ENCODE results near the gene NDST1. TPM values are rescaled to one million over a fixed set of nuclear protein-coding genes. Genes with fewer than 3 reads are reported as not detected.

Gene NDST1
- total RNA-seq, 1 experiment from 2014 or later = 42.6 TPM

DNA sequence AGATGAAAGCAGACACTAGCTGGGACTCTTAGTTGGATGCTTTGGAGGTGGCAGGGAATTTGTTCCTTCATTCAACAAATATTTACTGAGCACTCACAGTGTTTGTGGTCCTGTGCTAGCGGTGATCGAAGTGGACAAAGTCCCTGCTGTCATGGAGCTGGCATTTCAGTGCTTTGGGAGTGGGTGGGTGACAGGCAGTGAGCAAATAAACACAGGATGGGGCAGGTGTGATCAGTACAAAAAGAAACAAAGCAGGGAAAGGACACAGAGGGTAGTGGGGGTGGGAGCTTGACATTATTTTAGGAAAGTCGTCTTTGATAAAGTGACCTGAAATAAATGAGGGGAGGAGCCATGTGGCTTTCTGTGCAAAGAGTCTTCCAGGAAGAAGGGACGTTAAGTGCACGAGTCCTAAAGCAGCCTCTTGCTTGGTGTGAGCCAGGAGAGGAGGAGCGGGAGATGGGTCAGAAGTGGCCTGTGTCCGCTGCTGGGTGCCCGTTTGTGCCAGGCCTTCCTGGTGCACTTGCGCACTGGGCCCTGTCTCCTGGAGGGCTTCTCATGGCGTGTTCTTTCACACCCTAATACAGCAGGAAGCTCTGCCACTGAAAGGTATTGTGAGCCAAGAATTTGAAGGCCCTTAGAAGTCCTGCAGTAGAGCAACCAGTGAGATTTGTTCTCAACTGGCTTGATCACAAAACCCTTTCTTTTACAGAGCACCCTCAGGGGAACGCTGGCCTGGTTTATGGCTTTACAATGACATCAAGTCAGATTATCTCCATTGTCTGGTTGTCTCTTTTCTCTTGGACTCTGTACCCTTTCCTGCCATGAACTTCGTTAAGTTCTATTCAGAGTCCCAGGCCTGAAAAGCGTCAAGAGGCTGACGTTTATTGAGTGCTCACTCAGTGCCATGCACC is 14.8 kb downstream of the NDST1 start:
- Histone ChIP-seq H3K27ac (ENCODE audit: low read length) (no peak overlapping the region), H3K4me2 (ENCODE audit: low read length) (no peak overlapping the region), H3K4me3 (ENCODE audit: low read length) (no peak overlapping the region), H3K27me3 (ENCODE audit: low read length) (no peaks in the 10 kb centered on the region), H3K9me3 (ENCODE audit: low read length) (no peaks in the 10 kb centered on the region), H4K20me1 (ENCODE audit: low read length) (peaks cover 13% of the 10 kb centered on the region; the same call in 1 of the 2 replicates), H3K79me2 (ENCODE audit: low read length) (peaks cover 86% of the 10 kb centered on the region), H2AFZ (ENCODE audit: low read length) (no peak overlapping the region), H3K9me2 (replicated peaks; ENCODE audit: low read length) (no peaks in the 10 kb centered on the region), H3K4me1 (ENCODE audit: insufficient read depth, low read length) (peaks cover 8% of the 10 kb centered on the region), H3K36me3 (ENCODE audit: low read depth, low read length) (peaks cover 12% of the 10 kb centered on the region; the same call in 1 of the 2 replicates), H3F3A (ENCODE audit: low read length, unreplicated experiment) (no peaks in the 10 kb centered on the region), H3K9ac (ENCODE audit: low read length) (no peak overlapping the region)
- ATAC-seq (no peak), DNase-seq (no peak)
- ChIA-PET CTCF (interaction anchor here (2.6 kb wide), 1 partner anchor 64 kb away, joined by 7 read pairs; no protein-coding TSS in a partner anchor), POLR2A (ENCODE audit: unreplicated experiment) (no interaction called here)
- intact Hi-C loops (cut with micrococcal nuclease) = loop anchor here (1.0 to 2.0 kb wide), 2 partner anchors 36 to 63 kb away; no protein-coding TSS in a partner anchor
- TF ChIP-seq EZH2 (IDR thresholded peaks at IDR 0.05; ENCODE audit: low read length, unreplicated experiment) = no peak
- TF ChIP-seq, protein P1, sequence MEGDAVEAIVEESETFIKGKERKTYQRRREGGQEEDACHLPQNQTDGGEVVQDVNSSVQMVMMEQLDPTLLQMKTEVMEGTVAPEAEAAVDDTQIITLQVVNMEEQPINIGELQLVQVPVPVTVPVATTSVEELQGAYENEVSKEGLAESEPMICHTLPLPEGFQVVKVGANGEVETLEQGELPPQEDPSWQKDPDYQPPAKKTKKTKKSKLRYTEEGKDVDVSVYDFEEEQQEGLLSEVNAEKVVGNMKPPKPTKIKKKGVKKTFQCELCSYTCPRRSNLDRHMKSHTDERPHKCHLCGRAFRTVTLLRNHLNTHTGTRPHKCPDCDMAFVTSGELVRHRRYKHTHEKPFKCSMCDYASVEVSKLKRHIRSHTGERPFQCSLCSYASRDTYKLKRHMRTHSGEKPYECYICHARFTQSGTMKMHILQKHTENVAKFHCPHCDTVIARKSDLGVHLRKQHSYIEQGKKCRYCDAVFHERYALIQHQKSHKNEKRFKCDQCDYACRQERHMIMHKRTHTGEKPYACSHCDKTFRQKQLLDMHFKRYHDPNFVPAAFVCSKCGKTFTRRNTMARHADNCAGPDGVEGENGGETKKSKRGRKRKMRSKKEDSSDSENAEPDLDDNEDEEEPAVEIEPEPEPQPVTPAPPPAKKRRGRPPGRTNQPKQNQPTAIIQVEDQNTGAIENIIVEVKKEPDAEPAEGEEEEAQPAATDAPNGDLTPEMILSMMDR (conservative IDR thresholded peaks at IDR 0.05; ENCODE audit: low read depth, low read length) = no peak
- TF ChIP-seq EZH2phosphoT487 (IDR thresholded peaks at IDR 0.05; ENCODE audit: borderline replicate concordance, low read length) = no peak
- no TSS peak for BruUV-seq (replicated peaks)

- peaks cover 76% of the 10 kb centered on the region for H3K79me2 ChIP-seq (ENCODE audit: low read length)
- intact Hi-C loops (cut with micrococcal nuclease) = loop anchor here (1.0 to 2.0 kb wide), 2 partner anchors 37 to 64 kb away; no protein-coding TSS in a partner anchor
- DNase-seq = peak; percentile 69
- no TSS peak for BruUV-seq (replicated peaks)
- H2AFZ ChIP-seq (ENCODE audit: low read length) = no peak overlapping the region
- no peak overlapping the region for H3K4me3 ChIP-seq (ENCODE audit: low read length)
- ChIA-PET POLR2A (ENCODE audit: unreplicated experiment) (no interaction called here), CTCF (interaction anchor here (2.6 kb wide), 1 partner anchor 65 kb away, joined by 7 read pairs; no protein-coding TSS in a partner anchor)
- peaks cover 14% of the 10 kb centered on the region; the same call in 1 of the 2 replicates for H3K36me3 ChIP-seq (ENCODE audit: low read depth, low read length)
- no peaks in the 10 kb centered on the region for H3K4me1 ChIP-seq (ENCODE audit: insufficient read depth, low read length)
- no peak overlapping the region for H3K4me2 ChIP-seq (ENCODE audit: low read length)
- TF ChIP-seq EZH2phosphoT487 (IDR thresholded peaks at IDR 0.05; ENCODE audit: borderline replicate concordance, low read length) = no peak
- TF ChIP-seq, protein P1 (conservative IDR thresholded peaks at IDR 0.05; ENCODE audit: low read depth, low read length) = peak; percentile 81
- H4K20me1 ChIP-seq (ENCODE audit: low read length) = 0 out of 2 replicates have a peak, but pooled peaks cover 7% of the 10 kb centered on the region
- no peaks in the 10 kb centered on the region for H3K27me3 ChIP-seq (ENCODE audit: low read length)
- no peak overlapping the region for H3K9ac ChIP-seq (ENCODE audit: low read length)
- no peaks in the 10 kb centered on the region for H3K9me2 ChIP-seq (replicated peaks; ENCODE audit: low read length)
- no peaks in the 10 kb centered on the region for H3K9me3 ChIP-seq (ENCODE audit: low read length)
- H3K27ac ChIP-seq (ENCODE audit: low read length) = no peak overlapping the region
- H3F3A ChIP-seq (ENCODE audit: low read length, unreplicated experiment) = no peaks in the 10 kb centered on the region
- ATAC-seq = peak; percentile 93
These were observed 15.8 kb downstream of the NDST1 start for GRCh38 chr5:150523472-150524350.
